ENCODE data around the gene SUPT5H.

- TF ChIP-seq CTCF (IDR thresholded peaks at IDR 0.05; ENCODE audit: low read depth, low read length) (no peak), EZH2phosphoT487 (IDR thresholded peaks at IDR 0.05; ENCODE audit: low read depth) (no peak)
These were observed 36.8 kb upstream of the SUPT5H start for GRCh38 chr19:39408392-39409207.
